Brain microvascular endothelial cell (primary cell): ENCODE results near the gene PSMC1.

Experiments used
- DNase-seq: peaks from one replicate; pipeline ENCODE4 v3.0.0-alpha.2; 2020
- H3K27ac ChIP-seq: fragments of 250-450 bp; sonication (Bioruptor Pico); 2 replicates; pipeline ENCODE4 v1.5.1; 2020; ENCODE audit warnings: mild to moderate bottlenecking, moderate library complexity
- H3K27me3 ChIP-seq: fragments of 250-450 bp; sonication (Bioruptor Pico); replicated peaks from 2 replicates; pipeline ENCODE4 v1.5.1; 2020; ENCODE audit warnings: mild to moderate bottlenecking
- H3K36me3 ChIP-seq: fragments of 250-450 bp; sonication (Bioruptor Pico); replicated peaks from 2 replicates; pipeline ENCODE4 v1.5.1; 2020; ENCODE audit warnings: mild to moderate bottlenecking
- H3K4me3 ChIP-seq: 2 replicates; pipeline ENCODE4 v1.5.1; 2011; ENCODE audit warnings: low read depth, mild to moderate bottlenecking, control low read depth, low read length, moderate library complexity
- in situ Hi-C: cut with HindIII; loops from 2 replicates; pipeline ENCODE4 v1.10.0; 2017; ENCODE audit warnings: low sequenced_read_pairs, low pct_ligation_motif_present
- TF ChIP-seq, protein P1 (sequence below): IDR thresholded peaks from 2 replicates; pipeline ENCODE4 v1.5.1; 2011; ENCODE audit warnings: low read depth, mild to moderate bottlenecking, moderate library complexity, low read length, control low read depth, inconsistent platforms; ENCODE audit errors: missing control alignments

The PSMC1 gene

DNA sequence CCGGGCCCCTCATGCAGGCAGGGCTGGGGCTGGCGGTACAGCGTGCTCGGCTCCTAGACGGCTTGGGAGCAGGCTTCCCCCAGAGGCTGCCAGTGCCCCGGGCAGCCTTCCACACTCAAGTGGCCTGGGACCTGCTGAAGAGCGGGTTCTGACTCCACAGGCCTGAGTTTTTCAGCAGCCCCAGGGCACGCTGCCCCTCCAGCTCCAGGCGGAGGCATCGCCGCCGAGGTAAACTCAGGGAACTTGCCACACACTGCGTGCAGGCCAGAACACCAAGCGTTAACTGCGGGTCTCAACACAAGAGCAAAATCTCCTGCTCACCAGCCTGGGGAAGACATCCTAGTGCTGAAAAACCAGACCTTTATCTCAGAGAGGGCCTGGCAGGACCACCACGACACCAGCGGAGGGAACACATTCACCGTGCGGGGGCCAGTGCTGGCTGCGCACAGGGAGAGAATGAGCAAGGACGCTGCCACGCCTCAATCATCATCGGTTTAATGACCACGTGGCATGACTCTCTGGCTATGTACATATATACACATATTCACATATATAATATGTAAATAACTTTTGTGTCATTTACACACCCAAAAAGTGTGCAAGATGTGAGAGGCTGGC lies 21.3 kb downstream of the PSMC1 start:
- Histone ChIP-seq H3K27me3 (no peaks in the 10 kb centered on the region), H3K36me3 (peaks cover 19% of the 10 kb centered on the region), H3K27ac (no peak overlapping the region), H3K4me3 (no peak overlapping the region)
- TF ChIP-seq, protein P1, sequence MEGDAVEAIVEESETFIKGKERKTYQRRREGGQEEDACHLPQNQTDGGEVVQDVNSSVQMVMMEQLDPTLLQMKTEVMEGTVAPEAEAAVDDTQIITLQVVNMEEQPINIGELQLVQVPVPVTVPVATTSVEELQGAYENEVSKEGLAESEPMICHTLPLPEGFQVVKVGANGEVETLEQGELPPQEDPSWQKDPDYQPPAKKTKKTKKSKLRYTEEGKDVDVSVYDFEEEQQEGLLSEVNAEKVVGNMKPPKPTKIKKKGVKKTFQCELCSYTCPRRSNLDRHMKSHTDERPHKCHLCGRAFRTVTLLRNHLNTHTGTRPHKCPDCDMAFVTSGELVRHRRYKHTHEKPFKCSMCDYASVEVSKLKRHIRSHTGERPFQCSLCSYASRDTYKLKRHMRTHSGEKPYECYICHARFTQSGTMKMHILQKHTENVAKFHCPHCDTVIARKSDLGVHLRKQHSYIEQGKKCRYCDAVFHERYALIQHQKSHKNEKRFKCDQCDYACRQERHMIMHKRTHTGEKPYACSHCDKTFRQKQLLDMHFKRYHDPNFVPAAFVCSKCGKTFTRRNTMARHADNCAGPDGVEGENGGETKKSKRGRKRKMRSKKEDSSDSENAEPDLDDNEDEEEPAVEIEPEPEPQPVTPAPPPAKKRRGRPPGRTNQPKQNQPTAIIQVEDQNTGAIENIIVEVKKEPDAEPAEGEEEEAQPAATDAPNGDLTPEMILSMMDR, result no peak
- in situ Hi-C loops, result no loop called here
- DNase-seq, result no peak

DNA sequence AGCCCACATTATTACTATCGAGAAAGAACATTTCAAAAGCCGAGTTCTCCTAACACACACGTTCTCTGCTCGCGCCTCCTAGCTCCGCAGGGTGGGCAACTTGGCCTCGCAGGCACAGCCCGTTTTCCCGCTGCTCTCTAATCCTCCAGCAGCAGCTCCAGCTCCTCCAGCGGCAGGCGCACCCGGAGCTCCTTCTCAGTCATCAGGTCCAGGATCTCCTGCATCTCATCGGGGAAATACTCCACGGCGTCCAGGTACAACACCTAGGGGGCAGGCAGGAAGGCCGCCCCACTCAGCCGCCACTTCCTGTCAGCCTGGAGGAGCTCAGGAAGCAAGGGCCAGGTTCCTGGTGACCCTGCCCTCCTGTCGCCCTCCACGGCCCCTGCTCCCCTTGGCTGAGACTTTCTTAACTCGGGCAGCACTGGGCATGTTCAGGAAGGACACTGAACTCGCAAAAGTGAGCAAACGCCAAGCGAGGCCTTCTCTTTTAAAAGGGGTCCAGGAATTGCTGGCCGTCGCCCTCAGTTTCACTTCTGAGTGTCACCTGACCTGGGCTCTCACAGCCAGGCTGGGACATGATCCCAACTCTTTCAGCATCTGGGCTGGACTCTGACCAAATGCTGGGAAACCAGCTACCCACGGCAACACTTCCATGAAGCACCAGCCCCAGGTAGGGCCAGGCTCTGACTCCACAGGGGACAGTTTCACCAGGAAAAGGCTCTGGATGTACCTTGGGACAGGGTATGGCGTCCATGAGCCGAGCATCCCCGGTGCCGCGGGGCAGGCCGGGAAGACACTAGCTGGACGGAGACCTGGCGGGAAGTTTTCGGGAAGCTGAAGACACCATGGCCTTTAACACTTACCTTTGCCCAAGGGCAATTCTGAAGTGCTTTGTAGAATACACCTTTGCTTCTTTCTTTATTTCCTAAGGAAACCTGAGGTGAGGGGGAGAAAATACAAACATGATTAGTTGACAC lies 22.1 kb downstream of the PSMC1 start:
- H3K27ac ChIP-seq, result no peak overlapping the region
- no peaks in the 10 kb centered on the region for H3K27me3 ChIP-seq
- no peak for DNase-seq
- in situ Hi-C loops, result no loop called here
- H3K36me3 ChIP-seq, result peaks cover 12% of the 10 kb centered on the region
- TF ChIP-seq, protein P1, result no peak
- no peak overlapping the region for H3K4me3 ChIP-seq

DNA sequence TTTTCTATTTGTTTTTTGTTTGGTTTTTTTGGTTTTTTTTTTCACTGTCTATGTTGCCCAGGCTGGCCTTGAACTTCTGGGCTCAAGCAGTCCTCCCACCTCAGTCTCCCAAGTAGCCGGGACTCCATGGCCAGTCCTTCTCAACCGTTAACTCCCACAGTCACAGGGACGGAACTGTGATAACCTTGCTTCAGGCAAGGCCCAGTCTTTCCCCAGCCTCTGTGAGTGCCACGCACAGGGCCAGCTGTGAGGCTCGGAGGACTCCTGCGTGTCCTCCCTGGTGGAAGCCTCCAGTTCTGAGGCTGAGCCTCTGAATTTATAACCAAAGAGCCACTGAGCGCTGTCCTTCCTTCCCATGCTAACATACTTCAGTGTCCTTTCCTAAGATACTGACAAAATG lies 23.7 kb downstream of the PSMC1 start:
- DNase-seq, result no peak
- Histone ChIP-seq H3K36me3 (peaks cover 6% of the 10 kb centered on the region), H3K4me3 (no peak overlapping the region), H3K27ac (no peak overlapping the region), H3K27me3 (no peaks in the 10 kb centered on the region)
- in situ Hi-C loops, result no loop called here
- TF ChIP-seq, protein P1, result no peak

DNA sequence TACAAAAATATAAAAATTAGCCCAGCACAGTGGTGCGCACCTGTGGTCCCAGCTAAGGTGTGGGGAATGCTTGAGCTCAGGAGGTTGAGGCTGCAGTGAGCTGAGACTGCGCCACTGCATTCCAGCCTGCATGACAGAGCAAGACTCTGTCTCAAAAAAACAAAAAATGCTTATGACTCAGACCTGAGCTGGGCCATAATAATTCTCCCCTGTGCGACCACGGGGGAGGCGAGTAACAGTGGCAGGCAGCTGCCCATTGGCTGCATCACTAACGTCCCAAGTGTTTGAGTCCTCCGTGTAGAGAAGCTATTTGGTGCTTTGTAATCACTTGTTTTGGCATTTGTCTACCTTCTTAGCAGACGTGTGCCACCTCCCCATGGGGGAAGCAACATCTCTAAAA lies 24.9 kb downstream of the PSMC1 start:
- peak; percentile 82 for DNase-seq
- H3K36me3 ChIP-seq, result peaks cover 13% of the 10 kb centered on the region
- peak overlapping the region; percentile 74 for H3K27ac ChIP-seq
- no peak overlapping the region for H3K4me3 ChIP-seq
- in situ Hi-C loops, result no loop called here
- no peaks in the 10 kb centered on the region for H3K27me3 ChIP-seq
- TF ChIP-seq, protein P1, result no peak

DNA sequence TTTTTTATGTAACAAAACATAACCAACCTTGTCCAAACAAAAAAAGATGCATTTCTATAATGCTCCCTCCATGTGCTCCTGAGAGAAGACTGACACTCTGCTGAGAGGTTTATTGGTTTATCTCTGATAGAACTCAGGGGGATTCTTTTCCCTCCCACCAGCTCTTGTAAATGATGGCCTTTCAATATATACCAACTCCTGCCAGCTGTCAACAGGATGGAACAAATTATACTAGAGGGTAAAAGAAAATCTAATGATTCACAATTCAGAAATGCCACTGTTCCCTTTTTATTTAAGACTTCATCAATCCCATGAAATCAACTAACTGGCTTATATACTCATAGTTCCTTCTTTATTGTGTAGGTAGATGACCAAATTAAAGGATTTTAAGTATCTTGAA lies 25.4 kb downstream of the PSMC1 start:
- peak overlapping the region; percentile 74 for H3K27ac ChIP-seq
- no peaks in the 10 kb centered on the region for H3K27me3 ChIP-seq
- TF ChIP-seq, protein P1, result no peak
- no peak overlapping the region for H3K4me3 ChIP-seq
- in situ Hi-C loops, result no loop called here
- no peak for DNase-seq
- peaks cover 17% of the 10 kb centered on the region for H3K36me3 ChIP-seq
